ENCODE measurements around the gene CASP2.

DNA sequence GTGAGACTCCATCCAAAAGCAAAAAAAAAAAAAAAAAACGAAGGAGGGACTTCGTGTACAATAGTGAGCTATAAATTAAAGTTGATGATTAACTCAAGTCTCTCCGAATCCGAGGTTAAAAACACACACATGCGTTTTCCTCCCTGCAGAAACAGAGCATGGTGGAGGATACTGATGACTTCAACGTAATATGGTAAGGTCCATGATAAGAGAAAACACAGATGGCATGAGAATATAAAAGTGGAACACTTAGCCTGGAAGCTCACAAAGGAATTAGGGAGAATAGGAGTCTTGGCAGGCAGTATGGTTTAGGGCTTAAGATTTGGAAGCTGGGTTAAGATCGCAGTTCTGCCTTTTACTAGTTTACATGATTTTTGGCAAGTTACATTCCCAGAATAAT is 45.0 kb upstream of the CASP2 start:
- TF ChIP-seq, protein P1, sequence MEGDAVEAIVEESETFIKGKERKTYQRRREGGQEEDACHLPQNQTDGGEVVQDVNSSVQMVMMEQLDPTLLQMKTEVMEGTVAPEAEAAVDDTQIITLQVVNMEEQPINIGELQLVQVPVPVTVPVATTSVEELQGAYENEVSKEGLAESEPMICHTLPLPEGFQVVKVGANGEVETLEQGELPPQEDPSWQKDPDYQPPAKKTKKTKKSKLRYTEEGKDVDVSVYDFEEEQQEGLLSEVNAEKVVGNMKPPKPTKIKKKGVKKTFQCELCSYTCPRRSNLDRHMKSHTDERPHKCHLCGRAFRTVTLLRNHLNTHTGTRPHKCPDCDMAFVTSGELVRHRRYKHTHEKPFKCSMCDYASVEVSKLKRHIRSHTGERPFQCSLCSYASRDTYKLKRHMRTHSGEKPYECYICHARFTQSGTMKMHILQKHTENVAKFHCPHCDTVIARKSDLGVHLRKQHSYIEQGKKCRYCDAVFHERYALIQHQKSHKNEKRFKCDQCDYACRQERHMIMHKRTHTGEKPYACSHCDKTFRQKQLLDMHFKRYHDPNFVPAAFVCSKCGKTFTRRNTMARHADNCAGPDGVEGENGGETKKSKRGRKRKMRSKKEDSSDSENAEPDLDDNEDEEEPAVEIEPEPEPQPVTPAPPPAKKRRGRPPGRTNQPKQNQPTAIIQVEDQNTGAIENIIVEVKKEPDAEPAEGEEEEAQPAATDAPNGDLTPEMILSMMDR (IDR thresholded peaks at IDR 0.05 in 2 of 3, conservative IDR thresholded peaks at IDR 0.05 in 1 of 3; ENCODE audit: borderline replicate concordance in 1 of 3, insufficient read depth in 1 of 3, low read depth in 2 of 3, low read length in 2 of 3): no peak
- TF ChIP-seq ELF1 (IDR thresholded peaks at IDR 0.05; ENCODE audit: borderline replicate concordance, low read depth): no peak
- TF ChIP-seq, protein P2, sequence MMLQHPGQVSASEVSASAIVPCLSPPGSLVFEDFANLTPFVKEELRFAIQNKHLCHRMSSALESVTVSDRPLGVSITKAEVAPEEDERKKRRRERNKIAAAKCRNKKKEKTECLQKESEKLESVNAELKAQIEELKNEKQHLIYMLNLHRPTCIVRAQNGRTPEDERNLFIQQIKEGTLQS (IDR thresholded peaks at IDR 0.05): no peak
- no peak for TF ChIP-seq ZNF274 (IDR thresholded peaks at IDR 0.05; ENCODE audit: low read depth, low read length)
- no peak for TF ChIP-seq EZH2 (IDR thresholded peaks at IDR 0.05)
- TF ChIP-seq, protein P3, sequence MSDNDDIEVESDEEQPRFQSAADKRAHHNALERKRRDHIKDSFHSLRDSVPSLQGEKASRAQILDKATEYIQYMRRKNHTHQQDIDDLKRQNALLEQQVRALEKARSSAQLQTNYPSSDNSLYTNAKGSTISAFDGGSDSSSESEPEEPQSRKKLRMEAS (IDR thresholded peaks at IDR 0.05): no peak
- no peak for TF ChIP-seq POLR2A (IDR thresholded peaks at IDR 0.05; ENCODE audit: borderline replicate concordance, extremely low read depth, insufficient read depth, insufficient read length)
- TF ChIP-seq CBX3 (IDR thresholded peaks at IDR 0.05; ENCODE audit: low read depth): no peak
- no peak for TF ChIP-seq POLR2AphosphoS5 (IDR thresholded peaks at IDR 0.05; ENCODE audit: low read depth, low read length)
- TF ChIP-seq SRF (IDR thresholded peaks at IDR 0.05; ENCODE audit: low read depth): no peak
- TF ChIP-seq CEBPB (IDR thresholded peaks at IDR 0.05; ENCODE audit: low read depth): no peak

All from HCT116 (cell line).